ENCODE data around the gene CFAP47.

Gene CFAP47

GRCh38 chrX:36434522-36434921 is 515.0 kb downstream of the CFAP47 start:
- POLR2A ChIA-PET: interaction anchor here (0.6 kb wide), 1 partner anchor 104 kb away, joined by 3 read pairs; no protein-coding TSS in a partner anchor
- no peak overlapping the region for H3K4me3 ChIP-seq (ENCODE audit: low read depth, low read length)
- no peak for DNase-seq (ENCODE audit: low read depth, low spot score)
- no peak for TF ChIP-seq CTCF (IDR thresholded peaks at IDR 0.05; ENCODE audit: insufficient read depth, low read length, missing control alignments)
- CTCF ChIA-PET: no interaction called here

All from AG04449 (cell line).